MM.1S (cell line): ENCODE data around the gene THOC5.

Source experiments
- DNase-seq: peaks from one replicate; pipeline ENCODE4 v3.0.0-alpha.2; 2015
- H2AFZ ChIP-seq: fragments of 300-600 bp; sonication (generic); 2 replicates; pipeline ENCODE4 v1.6.0; 2016; ENCODE audit warnings: antibody characterized with exemption, low read length
- H3F3A ChIP-seq: fragments of 300-600 bp; sonication (generic); 2 replicates; pipeline ENCODE4 v1.6.1; 2016; ENCODE audit warnings: mild to moderate bottlenecking, antibody characterized with exemption, low read length, moderate library complexity, mixed read lengths; ENCODE audit not compliant: insufficient read depth
- H3K27ac ChIP-seq: fragments of 300-600 bp; sonication (generic); 2 replicates; pipeline ENCODE4 v1.5.1; 2016; ENCODE audit warnings: mild to moderate bottlenecking, low read length
- H3K27me3 ChIP-seq: fragments of 300-600 bp; sonication (generic); replicated peaks from 2 replicates; pipeline ENCODE4 v1.6.0; 2016; ENCODE audit warnings: low read length; ENCODE audit not compliant: insufficient read depth
- H3K36me3 ChIP-seq: fragments of 300-600 bp; sonication (generic); replicated peaks from 2 replicates; pipeline ENCODE4 v1.6.1; 2016; ENCODE audit warnings: mild to moderate bottlenecking, low read length, mixed read lengths; ENCODE audit not compliant: insufficient read depth
- H3K4me1 ChIP-seq: fragments of 300-600 bp; sonication (generic); 2 replicates; pipeline ENCODE4 v1.6.1; 2016; ENCODE audit warnings: low read length, mixed read lengths
- H3K4me2 ChIP-seq: fragments of 300-600 bp; sonication (generic); 2 replicates; pipeline ENCODE4 v1.6.0; 2016; ENCODE audit warnings: low read depth, low read length
- H3K4me3 ChIP-seq: fragments of 300-600 bp; sonication (generic); 2 replicates; pipeline ENCODE4 v1.5.1; 2016; ENCODE audit warnings: low read length, mixed read lengths
- H3K79me2 ChIP-seq: fragments of 300-600 bp; sonication (generic); 2 replicates; pipeline ENCODE4 v1.6.1; 2016; ENCODE audit warnings: mixed run types, low read length, mixed read lengths
- H3K9ac ChIP-seq: fragments of 300-600 bp; sonication (generic); 2 replicates; pipeline ENCODE4 v1.6.1; 2016; ENCODE audit warnings: low read length, mixed read lengths
- H3K9me2 ChIP-seq: fragments of 300-600 bp; sonication (generic); replicated peaks from 2 replicates; pipeline ENCODE4 v1.6.1; 2016; ENCODE audit warnings: mild to moderate bottlenecking, low read length, mixed read lengths; ENCODE audit not compliant: insufficient read depth
- H3K9me3 ChIP-seq: fragments of 300-600 bp; sonication (generic); replicated peaks from 2 replicates; pipeline ENCODE4 v1.6.1; 2016; ENCODE audit warnings: mild to moderate bottlenecking, low read length, mixed read lengths; ENCODE audit not compliant: insufficient read depth
- H4K20me1 ChIP-seq: fragments of 300-600 bp; sonication (generic); 2 replicates; pipeline ENCODE4 v1.6.1; 2016; ENCODE audit warnings: mild to moderate bottlenecking, low read length, moderate library complexity, mixed read lengths; ENCODE audit not compliant: insufficient read depth
- EZH2 ChIP-seq: fragments of 300-600 bp; sonication (generic); optimal IDR thresholded peaks from 2 replicates; pipeline ENCODE3; 2017; ENCODE audit warnings: low read depth, mild to moderate bottlenecking, antibody characterized with exemption, low read length, mixed read lengths
- EZH2phosphoT487 ChIP-seq: fragments of 300-600 bp; sonication (generic); IDR thresholded peaks from 2 replicates; pipeline ENCODE4 v1.6.1; 2018; ENCODE audit warnings: antibody characterized with exemption, low read length
- TF ChIP-seq, protein P1 (sequence below): fragments of 300-600 bp; sonication (generic); IDR thresholded peaks from 2 replicates; pipeline ENCODE4 v1.5.1; 2016; ENCODE audit warnings: antibody characterized with exemption, low read length, mixed read lengths

The THOC5 gene

DNA sequence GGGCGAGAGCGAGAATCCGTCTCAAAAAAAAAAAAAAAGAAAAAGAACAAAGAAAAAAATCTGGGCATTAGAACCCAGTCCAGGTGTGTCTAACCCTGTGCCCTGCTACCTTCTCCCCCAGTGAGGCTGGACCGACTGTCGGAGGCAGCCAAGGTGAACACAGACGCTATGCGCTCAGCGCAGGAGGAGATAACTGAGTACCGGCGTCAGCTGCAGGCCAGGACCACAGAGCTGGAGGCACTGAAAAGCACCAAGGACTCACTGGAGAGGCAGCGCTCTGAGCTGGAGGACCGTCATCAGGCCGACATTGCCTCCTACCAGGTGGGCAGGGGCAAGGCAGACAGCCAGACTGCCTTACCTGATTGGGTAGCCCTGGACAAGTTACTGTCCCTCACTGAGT is 70.3 kb downstream of the THOC5 start:
- no peak overlapping the region for H3K4me2 ChIP-seq
- no peak for DNase-seq
- H3K79me2 ChIP-seq = no peaks in the 10 kb centered on the region
- no peak overlapping the region for H3K9ac ChIP-seq
- H3K9me2 ChIP-seq = no peaks in the 10 kb centered on the region
- no peak overlapping the region for H3K27ac ChIP-seq
- H3K4me3 ChIP-seq = no peak overlapping the region
- TF ChIP-seq EZH2phosphoT487 = no peak
- TF ChIP-seq, protein P1, sequence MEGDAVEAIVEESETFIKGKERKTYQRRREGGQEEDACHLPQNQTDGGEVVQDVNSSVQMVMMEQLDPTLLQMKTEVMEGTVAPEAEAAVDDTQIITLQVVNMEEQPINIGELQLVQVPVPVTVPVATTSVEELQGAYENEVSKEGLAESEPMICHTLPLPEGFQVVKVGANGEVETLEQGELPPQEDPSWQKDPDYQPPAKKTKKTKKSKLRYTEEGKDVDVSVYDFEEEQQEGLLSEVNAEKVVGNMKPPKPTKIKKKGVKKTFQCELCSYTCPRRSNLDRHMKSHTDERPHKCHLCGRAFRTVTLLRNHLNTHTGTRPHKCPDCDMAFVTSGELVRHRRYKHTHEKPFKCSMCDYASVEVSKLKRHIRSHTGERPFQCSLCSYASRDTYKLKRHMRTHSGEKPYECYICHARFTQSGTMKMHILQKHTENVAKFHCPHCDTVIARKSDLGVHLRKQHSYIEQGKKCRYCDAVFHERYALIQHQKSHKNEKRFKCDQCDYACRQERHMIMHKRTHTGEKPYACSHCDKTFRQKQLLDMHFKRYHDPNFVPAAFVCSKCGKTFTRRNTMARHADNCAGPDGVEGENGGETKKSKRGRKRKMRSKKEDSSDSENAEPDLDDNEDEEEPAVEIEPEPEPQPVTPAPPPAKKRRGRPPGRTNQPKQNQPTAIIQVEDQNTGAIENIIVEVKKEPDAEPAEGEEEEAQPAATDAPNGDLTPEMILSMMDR = no peak
- TF ChIP-seq EZH2 = no peak
- H4K20me1 ChIP-seq = no peaks in the 10 kb centered on the region
- no peaks in the 10 kb centered on the region; the same call in 1 of the 2 replicates for H3K27me3 ChIP-seq
- no peaks in the 10 kb centered on the region for H3K4me1 ChIP-seq
- no peak overlapping the region for H2AFZ ChIP-seq
- no peaks in the 10 kb centered on the region for H3K36me3 ChIP-seq
- no peaks in the 10 kb centered on the region for H3K9me3 ChIP-seq
- H3F3A ChIP-seq = no peaks in the 10 kb centered on the region

DNA sequence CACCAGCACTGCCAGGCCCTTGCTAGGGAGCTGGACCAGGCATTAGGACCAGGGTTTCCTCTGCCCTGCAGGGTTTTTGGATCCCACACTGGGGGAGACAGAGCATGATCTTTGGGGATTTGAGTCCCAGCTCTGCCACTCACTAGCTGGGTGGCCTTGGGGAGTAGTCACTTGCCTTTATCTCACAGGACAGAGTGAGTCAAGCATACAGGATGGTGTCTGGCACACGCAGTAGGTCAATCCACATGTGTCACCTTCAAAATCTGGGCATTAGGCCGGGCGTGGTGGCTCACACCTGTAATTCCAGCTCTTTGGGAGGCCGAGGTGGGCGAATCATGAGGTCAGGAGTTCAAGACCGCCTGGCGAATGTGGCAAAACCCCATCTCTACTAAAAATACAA is 70.8 kb downstream of the THOC5 start:
- Histone ChIP-seq H3K79me2 (no peaks in the 10 kb centered on the region), H3K4me1 (no peaks in the 10 kb centered on the region), H3K27me3 (peaks cover under 1% of the 10 kb centered on the region), H3F3A (no peaks in the 10 kb centered on the region), H3K9ac (no peak overlapping the region), H3K4me2 (no peak overlapping the region), H3K9me3 (no peaks in the 10 kb centered on the region), H3K4me3 (no peak overlapping the region), H3K36me3 (no peaks in the 10 kb centered on the region), H2AFZ (no peak overlapping the region), H3K9me2 (no peaks in the 10 kb centered on the region), H4K20me1 (no peaks in the 10 kb centered on the region), H3K27ac (no peak overlapping the region)
- TF ChIP-seq EZH2 (no peak), EZH2phosphoT487 (no peak)
- TF ChIP-seq, protein P1 = no peak
- no peak for DNase-seq

DNA sequence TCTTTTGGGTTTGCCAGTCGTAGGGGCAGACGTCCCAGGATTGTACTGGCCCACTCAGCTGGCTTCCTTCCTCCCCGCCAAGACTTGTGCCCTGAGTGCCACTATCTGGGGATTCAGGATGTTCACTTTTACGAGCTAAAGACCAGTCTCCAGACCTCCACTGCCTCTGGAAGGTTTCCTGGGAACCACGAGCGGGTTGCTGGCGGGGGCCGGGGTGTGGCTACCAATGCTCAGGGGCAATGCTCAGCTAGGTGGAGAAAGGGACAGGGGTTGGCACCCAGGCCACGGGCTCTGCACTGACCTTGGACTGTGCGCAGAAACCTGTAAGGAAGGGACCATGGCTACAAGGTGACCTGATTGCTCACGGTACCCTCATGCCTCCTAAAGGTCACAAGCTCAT is 71.3 kb downstream of the THOC5 start:
- Histone ChIP-seq H3K4me2 (no peak overlapping the region), H3K9me3 (no peaks in the 10 kb centered on the region), H3K9ac (no peak overlapping the region), H3K36me3 (no peaks in the 10 kb centered on the region), H3K9me2 (no peaks in the 10 kb centered on the region), H2AFZ (no peak overlapping the region), H3K4me1 (no peaks in the 10 kb centered on the region), H3F3A (no peaks in the 10 kb centered on the region), H3K27ac (no peak overlapping the region), H4K20me1 (no peaks in the 10 kb centered on the region), H3K79me2 (no peaks in the 10 kb centered on the region), H3K27me3 (peaks cover 5% of the 10 kb centered on the region), H3K4me3 (no peak overlapping the region)
- TF ChIP-seq, protein P1 = no peak
- no peak for TF ChIP-seq EZH2
- TF ChIP-seq EZH2phosphoT487 = no peak
- no peak for DNase-seq
